Endometrial microvascular endothelial cells (primary cell): ENCODE measurements around the gene ARPC3. TPM values are rescaled to one million over a fixed set of nuclear protein-coding genes. Genes with fewer than 3 reads are reported as not detected.
"Not testable (repeated sequence)": the region's sequence is repeated elsewhere in the genome, so short reads cannot be mapped to it uniquely, and the experiment has no call there.

ENCODE experiments used
- in situ Hi-C: cut with HindIII; loops from 2 replicates; pipeline ENCODE4 v1.10.0; 2017; ENCODE audit warnings: low sequenced_read_pairs, low pct_unique_long_range_greater_than_20kb; ENCODE audit errors: inconsistent ontology term
- total RNA-seq: library from RNA; depleted of rRNA; stranded (reverse); fragments of >200 nt; gene quantifications from one replicate; pipeline ENCODE4 v1.2.3, GENCODE V29; 2015; ENCODE audit errors: inconsistent ontology term

ARPC3 gene
- total RNA-seq, 1 donor from 2014 or later: 1,067 TPM

DNA sequence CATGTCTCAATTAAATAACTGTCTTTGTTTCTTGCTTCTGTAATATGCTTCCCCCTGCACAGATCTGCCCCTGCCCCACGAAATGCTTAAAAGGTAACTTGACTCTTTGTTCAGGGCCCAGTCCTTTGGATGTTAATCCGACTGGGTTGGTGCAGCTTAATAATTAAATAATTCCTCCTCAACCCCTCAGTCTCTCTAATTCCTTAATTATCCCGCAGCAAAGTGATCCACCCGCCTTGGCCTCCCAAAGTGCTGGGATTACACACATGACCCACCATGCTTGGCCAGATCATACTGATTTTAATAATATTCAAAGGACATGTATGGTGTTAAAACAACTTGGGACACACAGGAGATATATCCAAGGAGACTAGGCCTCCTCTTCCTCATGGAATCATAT is 28.4 kb downstream of the ARPC3 start:
- in situ Hi-C loops: no loop called here

DNA sequence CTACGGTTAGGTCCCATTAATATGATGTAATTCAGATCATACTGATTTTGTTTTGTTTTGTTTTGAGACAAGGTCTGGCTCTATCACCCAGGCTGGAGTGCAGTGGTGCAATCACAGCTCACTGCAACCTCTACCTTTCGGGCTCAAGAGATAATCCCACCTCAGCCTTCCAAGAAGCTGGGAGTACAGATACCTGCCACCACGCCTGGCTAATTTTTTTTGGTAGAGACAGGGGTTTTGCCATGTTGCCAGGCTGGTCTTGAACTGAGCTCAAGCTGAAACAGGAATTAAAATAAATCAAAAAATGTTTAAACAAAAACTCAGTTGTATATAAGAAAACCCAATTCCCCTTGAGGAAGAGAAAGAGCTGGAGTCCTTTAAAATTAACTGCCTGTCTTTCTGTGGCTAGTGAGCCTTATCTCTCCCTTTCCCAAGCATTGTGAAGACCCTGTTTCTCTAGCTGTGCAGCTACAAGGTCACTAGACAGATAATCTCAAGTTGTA is 28.9 kb downstream of the ARPC3 start:
- in situ Hi-C loops: no loop called here

DNA sequence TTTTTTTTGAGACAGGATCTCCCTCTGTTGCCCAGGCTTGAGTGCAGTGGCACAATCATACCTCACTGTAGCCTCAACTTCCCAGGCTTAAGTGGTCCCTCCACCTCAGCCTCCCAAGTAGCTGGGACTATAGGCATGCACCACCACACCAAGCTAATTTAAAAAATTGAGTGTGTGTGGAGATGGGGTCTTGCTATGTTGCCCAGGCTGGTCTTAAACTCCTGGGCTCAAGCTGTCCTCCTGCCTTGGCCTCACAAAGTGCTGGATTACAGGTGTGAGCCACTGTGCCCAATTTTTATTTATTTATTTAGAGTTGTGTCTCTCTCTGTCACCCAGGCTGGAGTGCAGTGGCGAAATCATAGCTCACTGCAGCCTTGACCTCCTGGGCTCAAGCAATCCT is 29.5 kb downstream of the ARPC3 start:
- in situ Hi-C loops: not testable (repeated sequence)

DNA sequence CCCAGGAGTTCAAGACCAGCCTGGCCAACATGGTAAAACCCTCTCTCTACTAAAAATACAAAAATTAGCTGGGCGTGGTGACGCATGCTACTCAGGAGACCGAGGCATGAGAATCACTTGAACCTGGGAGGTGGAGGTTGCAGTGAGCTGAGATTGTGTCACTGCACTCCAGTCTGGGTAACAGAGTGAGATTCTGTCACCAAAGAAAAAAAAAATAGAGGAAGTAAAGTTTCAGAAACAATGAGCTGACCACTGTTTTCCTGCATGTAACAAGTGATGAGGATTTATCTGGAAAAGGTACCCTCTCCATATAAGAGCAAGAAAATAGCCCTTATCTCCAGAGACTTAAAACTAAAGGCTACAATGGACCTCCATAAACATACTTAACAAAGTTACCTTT is 33.0 kb downstream of the ARPC3 start:
- in situ Hi-C loops: not testable (repeated sequence)

DNA sequence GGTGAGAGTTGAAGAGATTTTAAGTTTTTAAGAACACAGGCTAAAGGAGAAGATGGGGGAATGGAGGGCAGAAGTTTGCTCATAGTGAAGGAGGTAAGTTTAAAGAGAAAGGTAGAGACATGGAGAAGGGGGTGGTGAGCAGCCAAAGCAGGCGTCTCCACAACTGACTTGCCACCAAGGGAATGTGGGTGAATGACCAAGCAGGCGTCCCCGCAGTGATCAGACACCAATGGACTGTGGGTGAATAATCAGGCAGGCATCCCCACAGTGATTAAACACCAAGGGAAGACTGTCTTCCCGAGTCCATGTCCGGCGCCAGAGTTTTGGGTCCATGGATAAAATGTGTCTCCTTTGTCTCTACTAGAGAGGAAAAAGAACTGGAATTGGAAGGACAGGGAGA is 40.1 kb downstream of the ARPC3 start:
- in situ Hi-C loops: not testable (repeated sequence)

DNA sequence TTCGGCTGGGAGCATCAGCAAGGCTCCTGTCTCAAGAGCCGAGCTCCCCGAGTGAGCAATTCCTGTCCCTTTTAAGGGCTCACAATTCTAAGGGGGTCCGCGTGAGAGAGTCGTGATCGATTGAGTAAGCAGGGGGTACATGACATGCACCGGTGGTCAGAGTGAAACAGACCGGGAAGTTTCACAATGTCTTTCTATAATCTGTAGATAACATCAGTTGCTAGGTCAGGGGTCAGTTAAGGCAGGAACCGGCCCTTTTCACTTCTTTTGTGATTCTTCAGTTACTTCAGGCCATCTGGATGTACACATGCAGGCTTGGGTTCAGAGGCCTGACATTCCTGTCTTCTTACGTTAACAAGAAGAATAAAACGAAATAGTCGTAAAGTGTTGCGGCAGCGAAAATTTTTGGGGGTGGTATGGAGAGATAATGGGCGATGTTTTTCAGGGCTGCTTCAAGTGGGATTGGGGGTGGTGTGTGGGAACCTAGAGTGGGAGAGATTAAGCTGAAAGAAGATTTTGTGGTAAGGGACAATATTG is 44.9 kb downstream of the ARPC3 start:
- in situ Hi-C loops: not testable (repeated sequence)

DNA sequence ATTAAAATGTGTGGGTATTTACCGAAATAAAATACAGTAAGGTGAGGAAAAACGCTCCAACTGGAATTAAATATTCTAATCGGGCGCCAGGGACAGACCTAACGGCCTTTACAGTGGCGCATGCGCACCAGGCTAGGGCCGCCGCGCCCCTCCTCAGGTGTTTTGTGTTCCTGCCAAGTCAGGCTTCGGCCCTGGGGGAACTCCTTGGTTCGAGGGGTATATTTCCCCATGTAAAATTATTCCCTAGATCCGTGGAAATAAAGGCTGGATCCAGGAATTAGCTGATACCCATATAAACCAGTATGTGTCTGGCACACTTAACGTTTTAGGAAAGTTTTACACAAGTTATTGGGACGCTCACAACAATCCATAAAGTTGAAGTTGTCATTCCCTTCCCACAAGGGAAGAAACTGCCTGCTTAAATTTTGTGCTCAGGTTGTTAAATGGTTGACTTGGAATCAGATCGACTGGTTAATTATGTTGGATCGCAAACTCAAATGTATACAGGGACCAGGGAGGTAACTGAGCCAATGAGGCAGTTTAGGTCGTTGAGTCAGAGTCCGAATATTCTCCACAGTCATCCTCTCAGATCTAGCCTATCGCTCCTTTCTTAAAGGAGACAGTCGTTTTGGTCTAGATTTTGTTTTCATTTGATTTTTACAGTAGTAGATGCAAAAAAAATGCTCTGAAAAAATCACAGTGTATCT is 46.0 kb downstream of the ARPC3 start:
- in situ Hi-C loops: no loop called here

DNA sequence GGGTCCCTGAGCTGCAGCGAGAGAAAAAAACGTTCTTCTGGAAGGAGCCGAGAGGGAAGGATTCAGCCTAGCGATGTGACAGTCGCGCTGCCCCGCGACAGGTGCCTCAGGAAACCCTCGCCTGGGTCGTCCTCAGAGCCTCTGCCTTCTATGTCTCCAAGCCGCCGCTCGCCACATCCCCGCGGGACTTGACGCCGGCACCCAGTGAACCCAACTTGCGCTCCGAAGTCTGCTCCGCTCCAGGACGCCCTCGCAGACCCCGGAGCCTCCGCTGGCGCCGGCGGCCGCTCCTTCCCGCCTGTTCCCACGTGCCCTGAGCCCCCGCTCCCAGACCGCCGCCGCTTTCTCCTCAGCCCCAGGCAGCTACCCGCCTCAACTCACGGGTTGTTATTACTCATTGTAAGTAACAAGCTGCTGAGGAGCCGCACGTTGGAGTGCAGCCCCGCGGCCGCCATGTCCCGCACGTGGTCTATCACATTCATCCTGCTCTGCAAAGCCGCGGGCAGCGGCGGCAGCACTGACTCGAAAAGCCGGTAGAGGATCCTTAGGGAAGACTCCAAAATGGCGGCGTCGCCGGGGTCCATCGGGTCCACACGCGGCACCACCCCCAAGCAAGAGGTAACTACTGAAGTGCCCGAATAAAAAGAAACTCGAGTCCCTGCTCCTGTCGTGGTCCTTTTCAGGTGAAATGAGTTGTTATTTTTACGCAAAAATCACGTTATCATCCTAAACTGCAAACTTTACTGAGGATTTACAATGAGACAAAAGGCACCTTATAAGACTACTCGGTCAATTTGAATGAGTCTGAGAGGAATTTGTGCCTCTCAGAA is 46.8 kb downstream of the ARPC3 start, which contains the start of gene ANAPC7:
Gene ANAPC7, minus strand, starts transcription at position 563 of the 830 bp plus-strand sequence. Its CDS starts 81 bp downstream, at position 482.
- in situ Hi-C loops: no loop called here

Other genes starting within 250 kb of the ARPC3 start
- 144 TPM for gene ATP2A2, start 169.1 kb downstream of the ARPC3 start, total RNA-seq
- gene ANAPC7, start 46.6 kb downstream of the ARPC3 start, total RNA-seq: 73.9 TPM
- gene GPN3, start 17.9 kb upstream of the ARPC3 start, total RNA-seq: 21.1 TPM
- gene FAM216A, start 18.5 kb upstream of the ARPC3 start, total RNA-seq: 16.7 TPM
- gene VPS29, start 51.8 kb upstream of the ARPC3 start, total RNA-seq: 134 TPM
- gene RAD9B, start 52.0 kb upstream of the ARPC3 start, total RNA-seq: 0.19 TPM
- gene PPTC7, start 133.0 kb upstream of the ARPC3 start, total RNA-seq: 11.3 TPM
- 19.3 TPM for gene TCTN1, start 163.8 kb upstream of the ARPC3 start, total RNA-seq
- 9.2 TPM for gene HVCN1, start 238.8 kb upstream of the ARPC3 start, total RNA-seq